ENCODE results near the gene SYNJ2. TPM values are rescaled to one million over a fixed set of nuclear protein-coding genes. Genes with fewer than 3 reads are reported as not detected.

Gene SYNJ2
- total and polyA plus RNA-seq, 7 experiments from 2014 or later: 12.0 to 36.6 (median 22.5) TPM

- Mint-ChIP-seq H3K27ac (peak overlapping the region in 4 of 9 donors; percentile 53 to 73 (median 58)), H3K9me3 (peaks cover 0 to 1% (median 0%) of the 10 kb centered on the region in 11 donors), H3K27me3 (no peaks in the 10 kb centered on the region), H3K4me3 (no peak overlapping the region), H3K4me1 (peaks cover 12 to 31% (median 19%) of the 10 kb centered on the region in 7 donors), H3K36me3 (peaks cover 0 to 22% (median 9%) of the 10 kb centered on the region in 5 donors)
- Histone ChIP-seq H3K4me1 (ENCODE audit: control insufficient read depth in 2 of 2, insufficient read depth in 2 of 2, low read length in 2 of 2) (peaks cover 13 to 15% of the 10 kb centered on the region in 2 donors), H3K36me3 (ENCODE audit: control insufficient read depth in 2 of 3, insufficient read depth in 3 of 3, low read length in 3 of 3) (peaks cover 0 to 37% (median 0%) of the 10 kb centered on the region in 3 experiments), H3K9me3 (ENCODE audit: control insufficient read depth in 2 of 3, low read length in 3 of 3) (no peaks in the 10 kb centered on the region), H3K27ac (ENCODE audit: low read depth, low read length) (no peak overlapping the region), H3K4me3 (ENCODE audit: low read length) (no peak overlapping the region), H3K27me3 (ENCODE audit: control insufficient read depth in 2 of 2, insufficient read depth in 2 of 2, low read length in 2 of 2) (no peaks in the 10 kb centered on the region)
- ATAC-seq (no peak), DNase-seq (no peak)
- POLR2A ChIA-PET: interaction anchor here (0.6 kb wide), 1 partner anchor 11 kb away, joined by 3 read pairs; no protein-coding TSS in a partner anchor
- intact Hi-C loops (cut with micrococcal nuclease): no loop called here
- CTCF ChIA-PET: no interaction called here
Measured at GRCh38 chr6:158021814-158022748, 40.4 kb downstream of the SYNJ2 start.

DNA sequence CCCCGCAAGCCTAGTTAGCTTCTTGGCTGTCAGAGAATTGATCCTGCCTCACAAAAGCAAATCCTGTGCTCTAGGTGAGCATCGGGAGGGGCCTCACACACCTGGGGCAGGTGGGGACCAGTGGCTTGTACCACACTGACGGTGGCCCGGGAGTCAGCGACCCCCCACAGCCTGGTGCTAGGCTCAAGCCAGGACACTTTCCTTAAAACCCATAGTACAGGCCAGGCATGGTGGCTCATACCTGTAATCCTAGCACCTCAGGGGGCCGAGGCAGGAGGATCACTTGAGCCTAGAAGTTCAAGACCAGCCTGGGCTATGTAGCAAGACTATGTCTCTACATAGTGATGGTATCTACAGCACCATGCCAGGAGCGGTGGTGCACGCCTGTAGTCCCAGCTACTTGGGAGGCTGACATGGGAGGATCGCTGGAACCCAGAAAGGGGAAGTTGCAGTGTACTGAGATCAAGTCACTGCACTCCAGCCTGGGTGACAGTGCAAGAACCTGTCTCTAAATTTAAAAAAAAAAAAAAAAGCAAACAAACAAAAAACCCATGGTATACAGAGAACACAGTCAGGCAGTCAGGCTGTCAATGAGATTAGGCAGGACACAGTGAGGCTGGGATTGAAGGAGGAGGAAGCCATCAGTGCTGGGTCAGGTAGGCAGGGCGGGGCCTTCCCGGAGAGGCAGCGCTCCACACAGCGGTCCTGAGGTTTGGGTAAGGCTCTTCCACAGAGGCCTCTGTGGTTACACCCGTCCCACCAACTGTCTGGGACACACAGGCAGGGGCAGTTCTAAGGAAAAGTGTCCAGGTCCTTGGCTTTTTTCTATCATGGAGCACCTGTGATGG, 41.3 kb downstream of the SYNJ2 start:
- Mint-ChIP-seq H3K9me3 (peaks cover 0 to 2% (median 0%) of the 10 kb centered on the region in 11 donors), H3K4me1 (peaks cover 21 to 40% (median 28%) of the 10 kb centered on the region in 7 donors), H3K27me3 (no peaks in the 10 kb centered on the region), H3K36me3 (peaks cover 0 to 22% (median 9%) of the 10 kb centered on the region in 5 donors), H3K4me3 (no peak overlapping the region), H3K27ac (peak overlapping the region in 7 of 9 donors; percentile 8 to 73 (median 47))
- Histone ChIP-seq H3K4me3 (ENCODE audit: low read length) (no peak overlapping the region), H3K9me3 (ENCODE audit: control insufficient read depth in 2 of 3, low read length in 3 of 3) (no peaks in the 10 kb centered on the region), H3K4me1 (ENCODE audit: control insufficient read depth in 2 of 2, insufficient read depth in 2 of 2, low read length in 2 of 2) (peaks cover 19 to 23% of the 10 kb centered on the region in 2 donors), H3K27me3 (ENCODE audit: control insufficient read depth in 2 of 2, insufficient read depth in 2 of 2, low read length in 2 of 2) (no peaks in the 10 kb centered on the region), H3K36me3 (ENCODE audit: control insufficient read depth in 2 of 3, insufficient read depth in 3 of 3, low read length in 3 of 3) (peaks cover 0 to 30% (median 0%) of the 10 kb centered on the region in 3 experiments), H3K27ac (ENCODE audit: low read depth, low read length) (no peak overlapping the region)
- DNase-seq (no peak), ATAC-seq (no peak)
- ChIA-PET CTCF (no interaction called here), POLR2A (interaction anchor here (0.6 to 0.9 kb wide), 2 partner anchors 12 to 126 kb away, joined by 3 read pairs; no protein-coding TSS in a partner anchor)
- intact Hi-C loops (cut with micrococcal nuclease): no loop called here

GRCh38 chr6:158023597-158023939, 41.9 kb downstream of the SYNJ2 start:
- H3K27me3 Mint-ChIP-seq: no peaks in the 10 kb centered on the region
- H3K4me1 ChIP-seq (ENCODE audit: control insufficient read depth in 2 of 2, insufficient read depth in 2 of 2, low read length in 2 of 2): peaks cover 19 to 23% of the 10 kb centered on the region in 2 donors
- peak overlapping the region in 5 of 9 donors; percentile 8 to 73 (median 49) for H3K27ac Mint-ChIP-seq
- peaks cover 0 to 2% (median 0%) of the 10 kb centered on the region in 11 donors for H3K9me3 Mint-ChIP-seq
- H3K27me3 ChIP-seq (ENCODE audit: control insufficient read depth in 2 of 2, insufficient read depth in 2 of 2, low read length in 2 of 2): no peaks in the 10 kb centered on the region
- no peak overlapping the region for H3K27ac ChIP-seq (ENCODE audit: low read depth, low read length)
- ChIA-PET POLR2A (interaction anchor here (0.6 to 0.9 kb wide), 2 partner anchors 127 to 668 kb away, joined by 3 to 6 read pairs; no protein-coding TSS in a partner anchor), CTCF (no interaction called here)
- H3K9me3 ChIP-seq (ENCODE audit: control insufficient read depth in 2 of 3, low read length in 3 of 3): no peaks in the 10 kb centered on the region
- intact Hi-C loops (cut with micrococcal nuclease): no loop called here
- H3K4me3 ChIP-seq (ENCODE audit: low read length): no peak overlapping the region
- no peak overlapping the region for H3K4me3 Mint-ChIP-seq
- DNase-seq (no peak), ATAC-seq (no peak)
- H3K36me3 ChIP-seq (ENCODE audit: control insufficient read depth in 2 of 3, insufficient read depth in 3 of 3, low read length in 3 of 3): peaks cover 0 to 26% (median 0%) of the 10 kb centered on the region in 3 experiments
- peaks cover 22 to 42% (median 29%) of the 10 kb centered on the region in 7 donors for H3K4me1 Mint-ChIP-seq
- H3K36me3 Mint-ChIP-seq: peaks cover 0 to 20% (median 9%) of the 10 kb centered on the region in 5 donors

DNA sequence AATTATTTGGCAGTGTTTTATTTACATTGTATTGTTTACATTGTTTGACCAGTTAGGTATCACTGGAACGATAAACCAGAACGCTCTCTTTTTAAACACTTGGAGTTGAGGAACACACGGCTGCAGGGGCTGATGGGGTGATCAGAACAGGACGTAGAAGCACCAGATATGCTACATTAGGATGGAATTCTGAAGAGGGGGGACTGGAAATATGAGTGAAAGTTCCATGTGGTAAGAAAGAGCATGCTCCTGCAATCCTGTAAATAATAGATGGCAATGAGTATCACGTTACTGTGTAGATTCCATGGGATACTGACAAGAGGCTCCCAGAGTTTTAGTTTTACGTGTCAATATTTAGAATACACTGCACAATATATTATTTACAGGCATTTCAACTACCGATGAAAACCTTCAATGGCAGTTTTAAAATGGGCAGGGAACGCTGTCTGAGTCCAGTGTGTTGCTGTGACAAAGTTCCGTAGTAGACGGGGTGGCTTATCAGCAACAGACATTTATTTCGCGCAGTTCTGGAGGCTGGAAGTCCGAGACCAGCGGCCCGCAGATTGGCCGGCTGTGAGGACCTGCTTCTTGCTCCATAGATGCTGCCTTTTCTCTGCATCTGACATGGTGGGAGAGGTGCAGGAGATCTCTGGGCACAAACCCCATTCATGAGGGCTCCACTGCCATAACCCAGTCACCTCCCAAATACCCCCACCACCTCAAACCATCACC, 43.1 kb downstream of the SYNJ2 start:
- peaks cover 22 to 42% (median 29%) of the 10 kb centered on the region in 7 donors for H3K4me1 Mint-ChIP-seq
- ATAC-seq: no peak
- ChIA-PET POLR2A (no interaction called here), CTCF (interaction anchor here (2.1 to 3.2 kb wide), 2 partner anchors 13 to 23 kb away, joined by 20 to 26 read pairs; no protein-coding TSS in a partner anchor)
- peak overlapping the region in 8 of 9 donors; percentile 31 to 94 (median 48) for H3K27ac Mint-ChIP-seq
- Histone ChIP-seq H3K27ac (ENCODE audit: low read depth, low read length) (no peak overlapping the region), H3K4me3 (ENCODE audit: low read length) (no peak overlapping the region), H3K9me3 (ENCODE audit: control insufficient read depth in 2 of 3, low read length in 3 of 3) (no peaks in the 10 kb centered on the region), H3K27me3 (ENCODE audit: control insufficient read depth in 2 of 2, insufficient read depth in 2 of 2, low read length in 2 of 2) (no peaks in the 10 kb centered on the region), H3K4me1 (ENCODE audit: control insufficient read depth in 2 of 2, insufficient read depth in 2 of 2, low read length in 2 of 2) (peaks cover 19 to 23% of the 10 kb centered on the region in 2 donors), H3K36me3 (ENCODE audit: control insufficient read depth in 2 of 3, insufficient read depth in 3 of 3, low read length in 3 of 3) (peaks cover 0 to 17% (median 0%) of the 10 kb centered on the region in 3 experiments)
- H3K4me3 Mint-ChIP-seq: peak overlapping the region in 3 of 10 donors; percentile 9 to 46 (median 37)
- peaks cover 0 to 2% (median 0%) of the 10 kb centered on the region in 11 donors for H3K9me3 Mint-ChIP-seq
- no peak for DNase-seq
- no peaks in the 10 kb centered on the region for H3K27me3 Mint-ChIP-seq
- intact Hi-C loops (cut with micrococcal nuclease): loop anchor here in 1 of 2 donors (5.0 kb wide), 1 partner anchor 357 kb away; no protein-coding TSS in a partner anchor
- H3K36me3 Mint-ChIP-seq: peaks cover 0 to 14% (median 11%) of the 10 kb centered on the region in 5 donors

DNA sequence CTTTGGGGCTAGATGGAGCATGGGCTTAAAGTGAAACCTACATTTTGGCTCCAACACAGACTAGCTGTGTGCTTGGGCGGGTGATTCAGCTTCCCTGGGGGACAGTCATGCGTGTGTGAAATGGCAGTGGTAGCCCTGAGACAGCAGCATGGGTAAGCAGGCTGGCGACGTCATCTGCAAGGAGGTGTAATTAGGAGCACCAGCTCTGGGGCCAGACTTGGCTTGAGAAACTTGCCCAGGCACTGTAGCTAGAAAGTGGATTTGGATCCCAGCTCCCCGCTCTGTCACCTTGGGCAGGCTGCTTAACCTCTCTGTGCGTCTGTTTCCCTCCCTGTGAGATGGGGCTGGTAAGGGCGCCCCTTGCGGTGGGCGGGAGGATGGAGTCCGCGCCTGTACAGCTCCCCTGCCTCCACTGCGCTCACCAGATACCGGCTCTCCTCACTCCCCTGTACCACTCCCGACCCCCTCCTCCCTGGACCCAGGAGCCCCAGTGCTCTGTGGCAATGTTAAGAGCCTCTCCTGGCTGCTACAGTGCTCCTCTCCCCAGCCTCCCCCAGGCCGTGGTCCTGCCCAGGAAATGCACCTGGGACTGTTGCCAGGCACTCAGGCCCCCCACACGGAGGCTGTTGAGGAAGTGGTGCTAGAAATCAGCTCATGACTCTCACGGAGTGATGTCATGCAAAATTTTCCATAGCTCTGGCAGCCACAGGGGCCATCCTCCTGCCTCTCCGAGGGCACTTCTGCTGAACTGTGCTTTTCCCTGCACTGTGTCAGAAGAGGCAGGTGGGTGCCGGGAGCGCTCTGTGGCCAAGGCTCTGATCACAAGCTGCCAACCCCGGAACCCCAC, 44.6 kb downstream of the SYNJ2 start:
- peak overlapping the region; percentile 44 for H3K4me3 ChIP-seq (ENCODE audit: low read length)
- Mint-ChIP-seq H3K36me3 (peaks cover under 1 to 17% (median 9%) of the 10 kb centered on the region in 5 donors), H3K27ac (peak overlapping the region; percentile 88 to 98 (median 97))

More for the DNA sequence above, 44.6 kb downstream of the SYNJ2 start:
- peak overlapping the region; percentile 73 for H3K27ac ChIP-seq (ENCODE audit: low read depth, low read length)
- DNase-seq (peak; percentile 67 to 94 (median 82)), ATAC-seq (peak; percentile 84)
- no peaks in the 10 kb centered on the region for H3K9me3 ChIP-seq (ENCODE audit: control insufficient read depth in 2 of 3, low read length in 3 of 3)
- CTCF ChIA-PET: interaction anchor here (0.7 to 3.6 kb wide), 25 partner anchors 9 to 271 kb away, joined by 3 to 37 read pairs (median 5); no protein-coding TSS in a partner anchor
- H3K4me1 ChIP-seq (ENCODE audit: control insufficient read depth in 2 of 2, insufficient read depth in 2 of 2, low read length in 2 of 2): peaks cover 22 to 23% of the 10 kb centered on the region in 2 donors
- H3K27me3 ChIP-seq (ENCODE audit: control insufficient read depth in 2 of 2, insufficient read depth in 2 of 2, low read length in 2 of 2): no peaks in the 10 kb centered on the region
- POLR2A ChIA-PET: interaction anchor here (0.6 to 2.1 kb wide), 16 partner anchors 10 to 269 kb away, joined by 3 to 20 read pairs (median 4); partner anchors contain the start of gene SYNJ2
- Mint-ChIP-seq H3K27me3 (no peaks in the 10 kb centered on the region), H3K9me3 (peaks cover 0 to 2% (median 0%) of the 10 kb centered on the region in 11 donors), H3K4me3 (peak overlapping the region; percentile 79 to 86 (median 84)), H3K4me1 (peaks cover 20 to 40% (median 35%) of the 10 kb centered on the region in 7 donors)
- peaks cover 0 to 14% (median 0%) of the 10 kb centered on the region in 3 experiments for H3K36me3 ChIP-seq (ENCODE audit: control insufficient read depth in 2 of 3, insufficient read depth in 3 of 3, low read length in 3 of 3)
- intact Hi-C loops (cut with micrococcal nuclease): loop anchor here (1.0 to 5.0 kb wide), 15 partner anchors 17 to 646 kb away; partner anchors contain the start of genes GTF2H5 (in 2 of the 2), SERAC1 (in 2 of the 2), SYNJ2 (in 2 of the 2) and ZDHHC14 (in 1 of the 2)
